RKO (cell line): ENCODE measurements around the gene PACSIN2.
"Not testable (repeated sequence)": the region's sequence is repeated elsewhere in the genome, so short reads cannot be mapped to it uniquely, and the experiment has no call there.

ENCODE experiments used
- DNase-seq: peaks from one replicate; pipeline ENCODE4 v3.0.0-alpha.2; 2016; ENCODE audit warnings: low spot score

PACSIN2 gene

GRCh38 chr22:42992092-42992491 lies 22.9 kb downstream of the PACSIN2 start:
- no peak for DNase-seq

DNA sequence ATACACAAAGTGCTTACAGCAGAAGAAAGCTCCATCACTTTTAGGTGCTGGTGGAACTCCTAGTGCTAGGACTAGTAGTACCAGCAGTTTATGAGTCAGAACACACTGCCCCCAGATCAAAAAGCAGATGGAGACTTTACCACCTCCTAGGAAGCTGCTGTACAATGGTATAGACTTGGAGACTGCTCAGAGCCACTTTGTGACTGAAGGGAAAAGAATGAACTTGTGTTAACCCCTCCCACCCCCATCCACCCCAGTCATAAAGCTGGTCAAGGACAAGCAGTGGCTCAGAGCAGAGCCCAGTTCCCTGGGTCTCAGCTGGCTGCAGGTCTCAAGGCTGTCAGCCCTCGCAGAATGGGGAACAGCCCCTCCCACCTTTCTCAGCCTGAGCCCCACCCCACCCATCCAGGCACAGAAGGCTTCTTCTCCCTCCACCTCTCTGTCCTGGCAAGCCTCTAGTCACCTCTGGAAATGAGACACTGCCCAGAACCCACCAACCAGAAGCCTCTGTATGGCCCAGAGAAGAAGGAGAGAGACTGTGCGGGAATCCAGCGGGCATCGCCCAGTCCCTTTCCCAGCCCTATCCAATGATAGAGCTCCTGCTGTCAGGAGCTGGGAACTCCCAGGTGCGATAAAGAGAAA lies 23.8 kb downstream of the PACSIN2 start:
- DNase-seq, result peak; percentile 31

DNA sequence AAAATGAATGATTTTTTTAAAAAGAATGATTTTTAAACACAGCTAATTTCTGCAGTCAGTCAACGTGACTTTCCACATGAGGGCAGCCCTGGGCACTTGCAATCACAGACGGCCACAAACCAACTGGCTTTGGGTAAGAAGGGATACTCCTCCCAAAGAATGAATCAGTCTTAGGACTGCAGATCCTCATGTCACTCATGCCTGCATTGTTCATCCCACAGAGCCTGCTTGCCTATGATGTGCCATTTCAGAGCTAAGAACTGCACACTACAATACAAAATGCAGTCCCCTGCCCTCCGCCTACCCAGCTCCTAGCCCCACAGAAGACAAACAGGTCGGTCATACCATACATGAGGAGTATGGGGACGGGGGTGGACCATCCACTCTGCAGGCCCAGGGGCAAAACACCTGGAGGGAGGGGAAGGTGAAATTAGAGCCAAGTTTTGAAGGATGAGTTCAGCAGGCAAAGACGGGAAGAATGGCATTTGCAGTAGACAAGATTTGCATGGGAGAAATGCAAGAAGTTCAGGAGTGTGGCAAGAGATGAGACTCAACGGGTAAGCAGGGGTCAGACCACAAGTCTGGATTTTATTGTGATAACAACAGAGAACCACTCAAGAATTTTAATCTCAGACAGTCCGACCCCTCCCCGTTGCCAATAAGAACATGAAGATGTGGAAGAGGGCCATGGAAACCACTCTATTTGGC lies 24.7 kb downstream of the PACSIN2 start:
- DNase-seq, result peak; percentile 90

DNA sequence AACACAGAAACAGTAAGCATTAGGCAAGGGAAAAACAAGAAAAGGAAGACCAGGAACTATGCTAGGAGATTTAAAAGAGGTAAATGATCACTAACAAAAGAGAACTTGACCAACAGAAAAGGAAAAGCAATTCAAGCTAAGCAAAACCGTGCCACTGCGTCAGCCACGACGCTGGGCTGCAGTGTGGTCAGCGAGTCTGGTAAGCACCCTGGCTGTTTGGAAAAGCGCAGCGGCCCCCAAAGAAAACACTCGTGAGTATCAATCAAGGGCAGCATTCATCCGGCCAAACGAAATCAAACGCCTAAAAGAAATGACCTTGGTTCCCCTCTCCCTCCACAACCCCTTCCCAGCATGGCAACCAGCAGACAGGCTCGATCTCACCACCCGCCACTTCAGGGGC lies 28.8 kb downstream of the PACSIN2 start:
- no peak for DNase-seq

GRCh38 chr22:42985531-42985905 lies 29.4 kb downstream of the PACSIN2 start:
- DNase-seq, result no peak

GRCh38 chr22:42984814-42985530 lies 30.0 kb downstream of the PACSIN2 start:
- no peak for DNase-seq

DNA sequence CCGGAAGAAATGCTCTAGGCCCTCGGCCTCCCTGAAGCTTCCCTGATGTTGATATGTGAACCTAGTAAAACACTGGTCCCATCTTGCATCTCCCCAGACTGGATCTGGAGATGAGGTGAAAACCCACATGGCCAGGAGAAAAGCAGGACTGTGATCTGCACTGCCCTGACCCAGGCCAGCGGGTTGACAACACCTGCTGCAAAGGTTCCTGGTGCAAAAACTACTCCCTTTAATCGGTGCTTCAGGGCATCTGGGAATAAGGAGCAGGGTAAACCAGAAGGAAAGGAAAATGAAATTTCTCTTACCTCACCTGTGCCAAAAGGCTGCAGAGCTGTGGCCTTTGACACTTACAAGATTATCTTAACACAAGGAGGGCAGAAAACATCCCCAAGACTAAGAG lies 30.6 kb downstream of the PACSIN2 start:
- DNase-seq, result no peak

- no peak for DNase-seq
These were observed 31.5 kb downstream of the PACSIN2 start for GRCh38 chr22:42983470-42983869.

DNA sequence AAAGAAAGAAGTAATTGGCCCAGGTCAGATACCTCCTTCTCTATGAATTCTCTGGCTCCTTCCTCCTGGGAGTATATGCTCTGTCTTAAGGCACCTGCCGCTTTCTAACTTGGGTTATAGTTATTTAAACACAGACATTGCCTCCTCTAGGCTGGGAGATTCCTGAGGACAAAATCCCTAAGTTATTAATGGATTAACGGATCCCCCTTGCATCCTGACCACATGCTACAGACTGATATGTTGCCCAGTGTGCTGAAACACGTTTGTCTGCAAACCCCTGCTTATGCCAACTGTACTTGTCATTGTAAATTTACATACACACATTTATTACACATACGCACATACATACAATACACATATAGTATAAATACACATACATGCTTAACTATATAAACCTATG lies 35.3 kb downstream of the PACSIN2 start:
- DNase-seq, result no peak

GRCh38 chr22:42978453-42979103 lies 36.4 kb downstream of the PACSIN2 start:
- DNase-seq, result no peak

DNA sequence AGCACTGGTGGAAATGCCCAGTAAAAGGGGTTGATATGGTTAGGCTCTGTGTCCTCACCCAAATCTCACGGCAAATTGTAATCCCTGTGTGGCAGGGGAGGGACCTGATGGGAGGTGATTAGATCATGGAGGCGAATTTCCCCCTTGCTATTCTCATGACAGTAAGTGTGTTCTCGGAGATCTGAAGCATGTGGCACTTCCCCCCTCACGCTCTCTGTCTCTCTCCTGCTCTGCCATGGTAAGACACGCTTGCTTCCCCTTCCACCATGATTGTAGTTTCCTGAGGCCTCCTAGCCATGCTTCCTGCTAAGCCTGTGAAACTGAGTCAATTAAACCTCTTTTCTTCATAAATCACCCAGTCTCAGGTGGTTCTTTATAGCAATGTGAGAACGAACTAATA lies 37.4 kb downstream of the PACSIN2 start:
- no peak for DNase-seq

- no peak for DNase-seq
These were observed 38.6 kb downstream of the PACSIN2 start for GRCh38 chr22:42976217-42976933.

GRCh38 chr22:42974223-42974622 lies 40.7 kb downstream of the PACSIN2 start:
- DNase-seq, result no peak

- no peak for DNase-seq
These were observed 41.4 kb downstream of the PACSIN2 start for GRCh38 chr22:42973536-42973881.

- no peak for DNase-seq
These were observed 42.1 kb downstream of the PACSIN2 start for GRCh38 chr22:42972649-42973535.

- not testable (repeated sequence) for DNase-seq
These were observed 43.5 kb downstream of the PACSIN2 start for GRCh38 chr22:42971473-42971860.

DNA sequence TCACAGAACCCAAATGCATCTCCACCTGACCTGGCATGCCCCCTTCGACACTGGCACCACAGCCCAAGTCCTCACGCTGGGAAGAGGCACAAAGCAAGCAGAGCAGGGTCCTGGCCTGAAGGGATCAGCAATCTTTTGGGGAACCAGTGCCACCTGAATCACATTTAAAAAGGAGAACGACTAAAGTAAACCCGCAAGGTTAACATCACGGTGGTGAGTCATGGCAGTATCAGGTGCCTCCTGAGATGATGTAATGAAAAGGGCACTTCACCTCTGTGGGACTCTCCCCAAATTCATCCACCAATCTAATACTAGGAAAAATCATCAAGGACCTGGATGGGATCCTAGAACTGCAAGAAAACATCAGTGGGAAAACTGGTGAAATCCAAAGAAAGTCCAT lies 44.9 kb downstream of the PACSIN2 start:
- no peak for DNase-seq

- no peak for DNase-seq
These were observed 45.5 kb downstream of the PACSIN2 start for GRCh38 chr22:42969348-42969975.

GRCh38 chr22:42967933-42968332 lies 47.0 kb downstream of the PACSIN2 start:
- no peak for DNase-seq

DNA sequence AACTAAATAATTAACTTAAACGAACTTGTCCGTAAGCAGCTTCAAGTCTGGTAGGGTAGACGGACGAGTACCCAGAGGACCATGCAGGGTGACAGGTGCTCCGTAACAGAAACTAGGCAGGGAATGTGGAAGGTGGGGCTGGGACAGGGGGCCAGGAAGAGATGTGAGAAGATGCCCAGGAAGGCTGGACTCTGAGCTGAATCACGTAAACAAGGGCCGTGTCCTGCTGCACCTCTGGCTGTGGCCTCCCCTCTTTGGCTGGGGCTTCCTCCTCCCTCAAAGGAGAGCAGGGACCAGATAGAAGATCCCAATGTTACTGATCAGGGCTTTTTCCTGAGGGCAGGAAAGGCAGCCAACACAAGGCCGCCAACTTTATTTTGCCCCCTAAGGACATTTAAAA lies 47.9 kb downstream of the PACSIN2 start:
- DNase-seq, result no peak

DNA sequence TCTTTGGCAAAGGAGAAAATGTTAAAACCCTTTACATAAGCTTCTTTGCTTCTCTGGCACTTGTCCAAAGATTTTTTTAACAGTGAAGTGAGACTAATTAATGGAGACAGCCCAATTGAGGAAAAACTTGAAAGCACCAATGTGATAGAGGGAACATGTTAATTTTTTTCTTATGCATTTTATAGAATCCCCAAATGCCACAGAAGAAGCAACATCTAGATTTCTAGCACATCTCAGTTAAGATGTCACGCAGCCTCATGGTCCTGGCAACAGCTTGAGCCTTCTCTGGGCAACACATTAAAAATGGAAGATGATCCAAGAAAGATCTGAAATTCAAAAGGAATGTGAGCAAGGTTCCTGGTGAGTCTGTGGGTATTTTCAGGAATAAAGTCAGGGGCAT lies 48.5 kb downstream of the PACSIN2 start:
- DNase-seq, result no peak
